Ramos (cell line): Measurements from ENCODE around the gene ENO2.

Experiments
- in situ Hi-C: fragments of 300-500 bp; cut with MboI; formaldehyde crosslinking; loops from one replicate; pipeline ENCODE4 v1.14.3; 2022; ENCODE audit warnings: low sequenced_read_pairs; ENCODE audit not compliant: unreplicated experiment

The ENO2 gene

DNA sequence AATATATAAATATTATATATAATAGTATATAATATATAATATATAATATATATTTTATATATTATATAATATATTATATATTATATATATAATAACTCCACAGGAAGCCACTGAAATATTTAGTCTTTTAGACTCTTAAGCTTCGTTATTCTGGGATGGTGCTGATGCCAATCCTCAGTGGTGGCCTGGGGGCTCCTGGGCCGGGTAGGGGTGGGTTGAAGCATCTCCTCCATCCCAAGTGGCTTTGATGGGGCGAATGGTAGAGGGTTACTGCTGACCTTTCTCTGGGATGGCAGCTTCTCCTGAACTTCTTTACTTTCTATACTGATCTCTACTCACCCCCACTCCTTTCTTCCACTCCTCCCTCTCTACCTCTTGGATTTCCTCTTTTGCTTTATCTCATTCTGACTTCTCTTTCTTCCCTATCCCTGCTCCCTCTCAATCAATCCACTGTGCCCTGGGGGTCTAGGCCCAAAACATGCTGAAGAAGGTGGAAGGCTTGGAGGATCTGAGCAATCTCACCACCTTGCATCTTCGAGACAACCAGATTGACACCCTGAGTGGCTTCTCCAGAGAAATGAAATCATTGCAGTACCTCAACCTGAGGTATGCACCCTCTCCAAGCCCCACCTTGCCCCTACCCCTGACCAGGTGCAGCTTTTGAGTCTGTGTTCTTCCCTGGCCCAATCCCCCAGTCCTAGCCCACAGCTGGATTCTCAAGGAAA is 4.8 kb upstream of the ENO2 start:
- in situ Hi-C loops, result no loop called here

DNA sequence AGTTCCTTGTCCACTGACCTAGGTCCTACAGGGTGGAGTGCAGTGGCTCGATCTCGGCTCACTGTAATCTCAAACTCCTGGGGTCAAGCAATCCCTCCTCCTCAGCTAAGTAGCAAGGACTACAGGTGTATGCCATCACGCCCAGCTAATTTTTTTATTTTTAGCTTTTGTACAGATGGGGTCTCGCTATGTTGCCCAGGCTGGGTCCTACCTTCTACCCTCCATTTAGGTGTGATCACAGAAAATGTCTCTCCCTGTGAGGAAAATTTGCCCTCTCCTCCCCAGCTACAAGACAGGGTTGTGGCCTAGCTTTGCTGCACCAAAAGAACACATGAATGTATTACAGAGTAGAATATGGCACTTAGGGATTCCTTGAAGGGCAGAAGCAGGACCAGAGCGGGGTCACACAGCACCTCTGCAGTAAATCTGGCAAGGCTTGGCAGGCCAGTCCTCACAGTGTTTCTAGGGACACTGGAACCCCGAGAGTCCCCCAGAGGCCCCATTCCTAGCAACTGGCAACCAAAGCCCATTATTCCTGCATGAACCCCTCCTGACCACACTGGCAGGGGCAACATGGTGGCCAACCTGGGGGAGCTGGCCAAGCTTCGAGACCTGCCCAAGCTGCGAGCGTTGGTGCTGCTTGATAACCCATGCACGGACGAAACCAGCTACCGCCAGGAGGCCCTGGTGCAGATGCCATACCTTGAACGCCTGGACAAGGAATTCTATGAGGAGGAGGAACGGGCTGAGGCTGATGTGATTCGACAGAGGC is 2.0 kb upstream of the ENO2 start:
- in situ Hi-C loops, result no loop called here

- in situ Hi-C loops, result no loop called here
Measured at GRCh38 chr12:6914947-6915788, 788 bp downstream of the ENO2 start.

- in situ Hi-C loops, result no loop called here
Measured at GRCh38 chr12:6915789-6916285, 1.5 kb downstream of the ENO2 start.

DNA sequence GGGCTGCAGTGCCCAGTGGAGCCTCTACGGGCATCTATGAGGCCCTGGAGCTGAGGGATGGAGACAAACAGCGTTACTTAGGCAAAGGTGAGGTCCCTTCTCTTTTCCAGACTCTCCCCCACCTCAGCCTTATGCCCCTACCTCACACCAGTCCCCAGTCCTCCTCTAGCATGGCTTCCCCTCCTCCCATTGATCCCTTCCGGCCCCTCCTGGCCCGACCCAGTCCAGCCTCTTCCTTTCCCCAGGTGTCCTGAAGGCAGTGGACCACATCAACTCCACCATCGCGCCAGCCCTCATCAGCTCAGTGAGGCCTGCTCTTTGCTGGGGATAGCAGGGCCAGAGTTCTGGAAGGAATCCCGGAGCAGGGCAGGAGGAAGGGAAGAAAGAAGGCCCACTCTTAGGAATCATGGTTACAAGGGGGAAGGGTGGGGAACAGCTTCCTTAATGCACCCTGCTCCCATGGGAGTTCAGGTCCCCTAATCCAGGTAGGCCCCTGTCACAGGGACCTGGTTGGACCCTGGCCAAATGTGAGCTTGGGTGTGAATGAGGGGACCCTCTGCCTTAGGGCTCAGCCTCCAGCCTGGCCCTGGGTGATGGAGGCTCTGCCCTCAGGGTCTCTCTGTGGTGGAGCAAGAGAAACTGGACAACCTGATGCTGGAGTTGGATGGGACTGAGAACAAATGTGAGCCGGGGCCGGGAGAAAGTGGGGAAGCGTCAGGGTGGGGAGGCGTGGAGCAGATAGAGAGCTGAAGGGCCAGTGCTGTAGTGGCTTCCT is 2.2 kb downstream of the ENO2 start:
- in situ Hi-C loops, result no loop called here

DNA sequence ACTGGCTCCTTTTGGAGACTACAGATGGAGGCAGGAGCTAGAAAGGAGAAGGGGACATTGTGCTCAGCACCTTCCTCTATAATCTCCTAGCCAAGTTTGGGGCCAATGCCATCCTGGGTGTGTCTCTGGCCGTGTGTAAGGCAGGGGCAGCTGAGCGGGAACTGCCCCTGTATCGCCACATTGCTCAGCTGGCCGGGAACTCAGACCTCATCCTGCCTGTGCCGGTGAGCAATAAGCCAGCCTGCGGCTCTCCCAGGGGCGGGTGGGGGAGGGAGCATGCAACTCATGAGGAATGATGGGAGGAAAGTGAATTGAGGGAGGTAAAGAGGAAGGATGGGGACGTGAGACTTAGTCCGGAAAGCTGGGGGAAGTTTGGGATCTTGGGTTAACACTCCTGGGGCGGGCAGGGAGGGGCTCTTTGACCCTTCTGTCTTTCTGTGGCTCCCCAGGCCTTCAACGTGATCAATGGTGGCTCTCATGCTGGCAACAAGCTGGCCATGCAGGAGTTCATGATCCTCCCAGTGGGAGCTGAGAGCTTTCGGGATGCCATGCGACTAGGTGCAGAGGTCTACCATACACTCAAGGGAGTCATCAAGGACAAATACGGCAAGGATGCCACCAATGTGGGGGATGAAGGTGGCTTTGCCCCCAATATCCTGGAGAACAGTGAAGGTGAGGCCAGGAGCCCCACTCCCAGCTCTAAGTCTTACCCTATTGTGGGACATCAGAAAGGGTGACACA is 3.3 kb downstream of the ENO2 start:
- in situ Hi-C loops, result no loop called here

GRCh38 chr12:6919588-6919987 is 5.2 kb downstream of the ENO2 start:
- in situ Hi-C loops, result no loop called here

DNA sequence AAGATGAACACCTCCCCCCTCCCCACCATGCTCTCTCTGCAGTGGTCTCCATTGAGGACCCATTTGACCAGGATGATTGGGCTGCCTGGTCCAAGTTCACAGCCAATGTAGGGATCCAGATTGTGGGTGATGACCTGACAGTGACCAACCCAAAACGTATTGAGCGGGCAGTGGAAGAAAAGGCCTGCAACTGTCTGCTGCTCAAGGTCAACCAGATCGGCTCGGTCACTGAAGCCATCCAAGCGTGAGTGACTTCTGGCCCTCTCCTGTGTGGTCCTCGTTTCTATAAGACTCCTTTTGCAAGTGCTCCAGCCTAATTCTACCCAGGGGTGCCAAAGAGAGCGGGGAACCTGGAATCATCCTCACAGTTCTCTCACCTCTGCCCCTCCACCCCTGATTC is 7.2 kb downstream of the ENO2 start:
- in situ Hi-C loops, result no loop called here

DNA sequence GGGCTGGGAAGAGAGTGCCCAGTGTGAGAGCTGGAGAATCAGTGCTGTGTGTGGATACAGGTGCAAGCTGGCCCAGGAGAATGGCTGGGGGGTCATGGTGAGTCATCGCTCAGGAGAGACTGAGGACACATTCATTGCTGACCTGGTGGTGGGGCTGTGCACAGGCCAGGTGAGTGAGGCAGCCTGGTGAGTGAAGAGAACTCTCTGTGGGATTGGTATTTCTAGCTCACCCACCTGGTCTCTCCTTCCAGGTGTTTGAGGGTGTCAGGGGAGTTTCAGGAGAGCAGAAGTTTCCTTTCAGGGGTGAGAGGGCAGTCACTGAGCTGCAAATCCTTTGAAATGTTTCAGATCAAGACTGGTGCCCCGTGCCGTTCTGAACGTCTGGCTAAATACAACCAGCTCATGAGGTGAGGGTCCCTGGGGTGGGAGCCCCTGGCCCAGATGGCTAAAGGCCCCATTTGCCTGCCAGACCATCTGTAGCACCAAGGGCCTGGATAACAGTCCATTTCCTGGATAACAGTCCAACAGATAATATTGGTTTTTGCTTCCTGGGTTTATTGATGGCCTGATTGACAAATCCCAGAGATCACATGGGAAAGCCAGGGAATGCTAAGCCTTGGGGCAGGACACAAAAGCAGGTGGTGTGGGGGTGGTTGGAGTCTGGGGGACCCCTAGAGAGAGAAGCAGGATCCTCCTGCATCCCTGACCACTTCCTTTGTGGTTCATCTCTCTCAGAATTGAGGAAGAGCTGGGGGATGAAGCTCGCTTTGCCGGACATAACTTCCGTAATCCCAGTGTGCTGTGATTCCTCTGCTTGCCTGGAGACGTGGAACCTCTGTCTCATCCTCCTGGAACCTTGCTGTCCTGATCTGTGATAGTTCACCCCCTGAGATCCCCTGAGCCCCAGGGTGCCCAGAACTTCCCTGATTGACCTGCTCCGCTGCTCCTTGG is 7.9 kb downstream of the ENO2 start:
- in situ Hi-C loops, result no loop called here

DNA sequence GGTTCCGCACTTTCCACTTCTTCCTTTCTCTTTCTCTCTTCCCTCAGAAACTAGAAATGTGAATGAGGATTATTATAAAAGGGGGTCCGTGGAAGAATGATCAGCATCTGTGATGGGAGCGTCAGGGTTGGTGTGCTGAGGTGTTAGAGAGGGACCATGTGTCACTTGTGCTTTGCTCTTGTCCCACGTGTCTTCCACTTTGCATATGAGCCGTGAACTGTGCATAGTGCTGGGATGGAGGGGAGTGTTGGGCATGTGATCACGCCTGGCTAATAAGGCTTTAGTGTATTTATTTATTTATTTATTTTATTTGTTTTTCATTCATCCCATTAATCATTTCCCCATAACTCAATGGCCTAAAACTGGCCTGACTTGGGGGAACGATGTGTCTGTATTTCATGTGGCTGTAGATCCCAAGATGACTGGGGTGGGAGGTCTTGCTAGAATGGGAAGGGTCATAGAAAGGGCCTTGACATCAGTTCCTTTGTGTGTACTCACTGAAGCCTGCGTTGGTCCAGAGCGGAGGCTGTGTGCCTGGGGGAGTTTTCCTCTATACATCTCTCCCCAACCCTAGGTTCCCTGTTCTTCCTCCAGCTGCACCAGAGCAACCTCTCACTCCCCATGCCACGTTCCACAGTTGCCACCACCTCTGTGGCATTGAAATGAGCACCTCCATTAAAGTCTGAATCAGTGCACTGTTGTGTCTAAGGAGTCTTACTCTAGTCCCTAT is 8.8 kb downstream of the ENO2 start:
- in situ Hi-C loops, result no loop called here

DNA sequence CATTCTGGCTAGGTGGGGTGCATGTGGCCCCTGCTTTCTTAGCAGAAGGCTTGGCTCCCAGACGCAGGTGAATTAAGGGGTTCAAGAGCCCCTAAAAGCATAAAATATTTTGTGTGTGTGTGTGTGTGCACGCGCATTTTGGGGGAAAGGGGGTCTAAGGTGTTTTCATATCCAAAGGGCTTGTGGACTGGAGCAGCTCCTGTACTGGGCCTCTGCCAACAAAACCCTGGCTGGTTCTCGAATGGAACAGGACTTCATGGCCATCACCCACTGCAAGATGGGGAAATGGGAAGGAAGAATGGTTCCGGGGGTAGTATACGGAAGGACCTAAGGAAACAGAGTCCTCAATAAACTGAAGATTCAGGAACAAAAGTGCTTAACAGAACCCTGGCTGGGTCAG is 9.5 kb downstream of the ENO2 start:
- in situ Hi-C loops, result no loop called here

GRCh38 chr12:6925239-6925539 is 10.8 kb downstream of the ENO2 start:
- in situ Hi-C loops, result no loop called here

GRCh38 chr12:6925540-6926279 is 11.3 kb downstream of the ENO2 start:
- in situ Hi-C loops, result no loop called here

GRCh38 chr12:6927379-6928021 is 13.1 kb downstream of the ENO2 start, which contains the start of gene ATN1:
TSS of gene ATN1 (plus strand) at chr12:6927959. CDS start at chr12:6934002, 6,043 bp downstream.
- in situ Hi-C loops, result no loop called here

DNA sequence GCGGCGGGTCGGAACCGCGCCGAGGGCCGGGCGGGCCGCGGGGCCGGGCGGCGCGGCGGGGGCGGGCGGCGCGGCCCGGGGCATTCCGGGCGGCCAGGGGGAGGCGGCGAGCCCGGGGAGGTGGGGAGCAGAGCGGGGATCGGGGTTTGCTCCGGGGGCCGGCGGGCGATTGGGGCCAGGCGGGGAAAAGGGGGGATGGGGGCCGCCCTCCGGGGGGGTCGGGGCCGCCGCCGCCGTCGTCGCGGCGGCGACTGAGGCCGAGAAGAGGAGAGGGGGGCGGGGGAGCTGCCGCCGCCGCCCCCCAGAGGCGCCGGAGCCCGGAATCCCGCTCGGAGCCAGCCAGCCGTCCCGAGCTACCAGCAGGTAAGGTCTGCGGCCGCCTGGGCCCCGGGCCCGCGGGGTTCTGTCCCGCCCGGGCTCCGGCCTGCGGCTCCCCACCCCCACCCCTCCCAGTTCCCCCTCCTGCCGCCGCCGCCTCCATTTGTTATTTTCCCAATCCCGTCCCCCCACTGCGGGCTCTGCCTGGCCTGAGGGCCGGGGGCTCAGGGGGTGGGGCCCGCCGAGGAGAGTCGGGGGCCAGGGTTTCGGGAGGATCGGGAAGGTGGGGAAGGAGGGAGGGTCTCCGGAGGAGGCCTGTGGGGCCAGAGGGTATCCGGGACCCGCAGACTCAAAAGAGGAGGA is 13.8 kb downstream of the ENO2 start:
- in situ Hi-C loops, result no loop called here
